GM19351 (cell line): ENCODE data around the gene SLC35B2.

ENCODE experiments used
- ATAC-seq: cut with Tn5 transposase; IDR thresholded peaks from one replicate; pipeline ENCODE4 v1.9.1; 2021; ENCODE audit warnings: mild to moderate bottlenecking, moderate library complexity; ENCODE audit not compliant: unreplicated experiment

Gene SLC35B2

GRCh38 chr6:44286285-44286565 is 28.9 kb upstream of the SLC35B2 start:
- ATAC-seq: no peak

GRCh38 chr6:44285552-44286284 is 28.4 kb upstream of the SLC35B2 start:
- ATAC-seq: no peak

DNA sequence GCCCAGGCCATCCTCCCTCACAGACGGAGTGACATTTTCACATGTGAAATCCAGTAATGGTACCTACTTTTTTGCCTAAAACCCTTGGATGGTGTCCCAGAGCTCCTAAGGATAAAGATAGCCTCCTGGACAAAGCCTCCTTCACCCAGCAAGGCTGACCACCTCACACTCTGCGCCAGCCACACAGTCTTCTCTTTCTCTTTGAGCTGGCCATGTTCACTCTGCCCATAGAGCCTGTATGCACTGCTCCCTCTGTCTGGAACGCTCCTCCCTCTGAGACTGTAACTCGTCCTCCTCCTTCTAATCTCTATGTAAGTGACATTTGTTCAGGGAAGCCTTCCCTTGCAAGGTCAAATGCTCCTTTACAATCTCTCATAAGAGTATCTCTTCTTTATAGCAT is 27.5 kb upstream of the SLC35B2 start:
- ATAC-seq: no peak

- ATAC-seq: no peak
Measured at GRCh38 chr6:44284121-44284520, 26.8 kb upstream of the SLC35B2 start.

DNA sequence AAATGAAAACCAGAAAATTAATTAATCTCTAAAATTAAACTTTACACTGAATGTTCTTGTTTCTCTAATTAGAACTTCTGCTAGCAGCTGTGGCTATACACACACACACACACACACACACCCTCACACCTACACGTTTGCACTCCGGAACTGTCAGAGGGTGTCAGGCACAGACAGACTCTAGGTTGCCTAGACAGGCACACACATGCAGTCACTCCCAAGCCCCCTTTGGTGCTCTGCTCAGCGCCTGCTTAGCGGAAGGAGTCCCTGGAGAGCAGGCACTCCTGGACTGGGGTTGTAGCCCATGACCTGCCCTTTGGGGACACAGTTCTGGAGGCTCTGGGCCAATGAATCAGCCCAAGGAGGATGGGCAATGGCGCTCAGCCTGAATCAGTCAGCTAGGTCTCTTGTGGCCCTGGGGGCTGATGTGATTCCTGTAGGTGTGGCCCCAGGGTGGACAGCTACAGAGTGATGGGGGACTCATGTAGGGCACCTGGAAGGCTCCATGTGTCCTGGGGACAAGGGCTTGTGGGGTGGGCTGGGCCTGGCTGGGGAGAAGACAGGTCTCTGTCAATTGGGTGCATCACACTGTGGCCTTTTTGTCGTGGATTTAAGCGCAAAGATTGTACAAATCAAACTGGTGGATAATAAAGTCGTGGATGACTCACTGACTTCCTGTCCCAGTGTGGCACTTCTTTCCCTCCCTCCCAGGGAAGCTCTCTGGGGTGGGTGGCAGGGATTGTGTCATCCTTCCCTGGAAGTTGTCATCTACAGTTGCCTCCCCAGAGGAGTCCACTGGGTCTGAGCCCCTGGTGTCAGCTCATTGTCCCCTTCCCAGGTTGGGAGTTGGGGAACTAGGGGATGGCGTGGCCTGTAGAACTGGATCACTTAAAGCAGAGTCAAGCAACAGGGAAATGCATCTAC is 21.7 kb upstream of the SLC35B2 start:
- ATAC-seq: no peak

DNA sequence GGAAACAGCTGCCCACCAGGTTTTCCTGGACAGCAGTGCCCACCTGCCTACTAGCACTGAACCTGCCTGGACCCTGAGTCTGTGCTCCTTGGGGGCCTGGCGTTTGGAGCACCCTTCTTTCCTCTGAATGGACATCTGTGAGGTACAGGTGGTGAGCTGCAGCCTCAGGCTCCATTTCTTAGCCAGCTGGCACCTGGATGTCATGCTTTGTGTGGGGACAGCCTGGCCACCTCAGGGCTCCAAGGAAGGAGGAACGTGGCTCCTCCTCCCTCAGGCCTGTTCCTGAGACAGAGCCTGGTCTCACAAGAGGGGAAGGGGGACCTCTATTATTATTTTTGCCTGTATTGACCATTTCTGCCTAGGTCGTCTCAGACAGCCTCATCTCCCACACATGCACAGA is 21.0 kb upstream of the SLC35B2 start:
- no peak for ATAC-seq

- no peak for ATAC-seq
Measured at GRCh38 chr6:44277763-44278162, 20.4 kb upstream of the SLC35B2 start.

DNA sequence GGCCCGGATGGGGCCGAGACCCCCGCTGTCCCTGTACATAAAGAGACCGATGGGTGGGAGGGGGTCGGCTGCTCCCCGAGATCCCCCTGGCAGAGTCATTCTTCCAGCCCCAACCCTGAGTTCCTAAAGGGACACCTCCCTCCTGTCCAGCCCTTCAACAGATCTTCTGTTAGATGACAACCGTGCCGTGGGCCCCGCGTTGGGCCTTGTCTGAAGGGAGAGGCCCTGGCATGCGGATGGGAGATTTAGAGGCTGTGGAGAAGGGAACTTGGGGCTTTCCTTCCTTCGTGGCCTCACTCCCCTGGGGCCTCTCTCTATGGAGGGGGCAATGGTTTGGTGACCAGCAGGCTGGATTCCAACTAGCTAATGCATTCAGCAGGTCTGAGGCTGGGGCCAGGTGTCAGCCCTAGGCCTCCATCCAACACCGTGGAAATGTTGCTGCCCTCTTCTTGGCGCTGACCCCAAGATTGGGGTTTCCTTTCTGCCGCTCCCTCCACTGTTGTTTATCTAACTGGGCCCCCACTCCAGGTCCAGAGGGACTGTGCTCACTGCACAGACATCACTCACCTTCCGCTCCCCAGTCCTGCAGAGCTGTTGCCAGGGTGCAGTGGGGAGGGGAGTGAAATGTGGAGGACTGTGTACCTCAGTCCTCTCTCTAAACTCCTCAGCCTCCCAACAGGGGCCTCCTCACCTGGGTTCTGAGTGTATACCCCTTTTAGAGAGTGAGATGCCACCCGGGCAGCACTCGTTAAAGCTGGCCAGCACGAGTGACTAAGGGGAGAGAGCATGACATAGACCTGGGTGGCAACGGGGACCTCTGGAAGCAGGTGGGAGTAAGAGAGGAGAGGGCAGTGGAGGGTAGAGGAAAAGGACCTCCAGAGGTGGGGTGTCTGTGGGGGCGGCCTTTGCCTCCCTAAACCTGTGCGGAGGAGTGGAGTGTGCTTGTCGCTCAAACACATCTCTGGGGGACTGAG is 19.6 kb upstream of the SLC35B2 start:
- ATAC-seq: no peak

- ATAC-seq: no peak
Measured at GRCh38 chr6:44275749-44276648, 18.7 kb upstream of the SLC35B2 start.

DNA sequence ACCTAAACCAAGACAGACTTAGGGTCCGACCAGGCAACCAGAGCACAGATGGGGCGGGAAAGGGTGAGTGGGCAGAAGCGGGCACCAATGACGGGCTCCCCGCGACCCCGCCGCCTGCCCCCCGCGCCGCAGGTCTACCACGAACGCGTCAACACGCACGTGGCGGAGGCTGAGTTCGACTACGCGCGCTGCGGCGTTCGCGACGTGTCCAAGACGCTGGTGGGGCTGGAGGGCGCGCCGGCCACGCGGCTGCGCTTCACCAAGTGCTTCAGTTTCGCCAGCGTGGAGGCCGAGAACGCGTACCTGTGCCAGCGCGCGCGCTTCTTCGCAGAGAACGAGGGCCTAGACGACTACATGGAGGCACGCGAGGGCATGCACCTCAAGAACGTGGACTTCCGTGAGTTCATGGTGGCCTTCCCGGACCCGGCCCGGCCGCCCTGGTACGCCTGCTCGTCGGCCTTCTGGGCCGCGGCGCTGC is 18.0 kb upstream of the SLC35B2 start:
- ATAC-seq: no peak

DNA sequence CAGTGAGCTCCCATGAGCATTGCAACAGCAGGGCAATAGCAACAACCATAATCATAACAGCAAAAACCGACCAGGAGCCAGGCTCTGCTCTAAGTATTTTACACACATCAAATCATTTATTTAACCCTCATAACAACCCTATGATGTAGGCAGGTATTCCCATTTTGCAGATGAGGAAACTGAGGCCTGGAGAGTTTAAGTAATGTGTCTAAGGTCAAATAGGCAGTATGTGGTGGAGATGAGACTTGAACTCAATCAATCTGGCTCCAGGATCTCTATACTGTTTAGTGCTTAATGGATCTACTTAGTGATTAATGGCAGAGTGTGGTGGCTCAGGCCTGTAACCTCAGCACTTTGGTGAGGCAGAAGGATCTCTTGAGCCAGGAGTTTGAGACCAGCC is 16.3 kb upstream of the SLC35B2 start:
- no peak for ATAC-seq

- ATAC-seq: no peak
Measured at GRCh38 chr6:44272999-44273566, 15.8 kb upstream of the SLC35B2 start.

DNA sequence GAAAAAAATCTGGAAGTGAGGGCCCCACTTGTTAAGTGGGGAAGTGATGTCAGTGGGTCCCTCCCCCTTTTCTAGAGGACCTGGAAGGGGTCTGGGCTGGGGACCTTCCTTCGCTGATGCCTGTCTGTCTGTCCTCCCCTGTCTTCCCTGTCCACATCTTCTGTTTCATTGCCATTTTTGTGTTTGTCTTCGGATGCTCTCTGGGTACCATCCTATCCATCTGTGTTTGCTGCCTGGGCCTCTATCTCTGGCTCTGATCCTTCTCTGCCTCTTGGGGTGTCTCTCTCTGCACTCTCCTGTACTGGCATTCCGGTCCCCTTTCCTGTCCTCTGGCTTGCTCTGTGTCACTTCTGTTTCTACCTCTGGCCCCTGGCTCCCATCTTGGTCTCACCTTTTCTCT is 15.2 kb upstream of the SLC35B2 start:
- ATAC-seq: no peak

GRCh38 chr6:44271914-44272313 is 14.6 kb upstream of the SLC35B2 start:
- no peak for ATAC-seq

GRCh38 chr6:44271406-44271723 is 14.0 kb upstream of the SLC35B2 start:
- no peak for ATAC-seq

DNA sequence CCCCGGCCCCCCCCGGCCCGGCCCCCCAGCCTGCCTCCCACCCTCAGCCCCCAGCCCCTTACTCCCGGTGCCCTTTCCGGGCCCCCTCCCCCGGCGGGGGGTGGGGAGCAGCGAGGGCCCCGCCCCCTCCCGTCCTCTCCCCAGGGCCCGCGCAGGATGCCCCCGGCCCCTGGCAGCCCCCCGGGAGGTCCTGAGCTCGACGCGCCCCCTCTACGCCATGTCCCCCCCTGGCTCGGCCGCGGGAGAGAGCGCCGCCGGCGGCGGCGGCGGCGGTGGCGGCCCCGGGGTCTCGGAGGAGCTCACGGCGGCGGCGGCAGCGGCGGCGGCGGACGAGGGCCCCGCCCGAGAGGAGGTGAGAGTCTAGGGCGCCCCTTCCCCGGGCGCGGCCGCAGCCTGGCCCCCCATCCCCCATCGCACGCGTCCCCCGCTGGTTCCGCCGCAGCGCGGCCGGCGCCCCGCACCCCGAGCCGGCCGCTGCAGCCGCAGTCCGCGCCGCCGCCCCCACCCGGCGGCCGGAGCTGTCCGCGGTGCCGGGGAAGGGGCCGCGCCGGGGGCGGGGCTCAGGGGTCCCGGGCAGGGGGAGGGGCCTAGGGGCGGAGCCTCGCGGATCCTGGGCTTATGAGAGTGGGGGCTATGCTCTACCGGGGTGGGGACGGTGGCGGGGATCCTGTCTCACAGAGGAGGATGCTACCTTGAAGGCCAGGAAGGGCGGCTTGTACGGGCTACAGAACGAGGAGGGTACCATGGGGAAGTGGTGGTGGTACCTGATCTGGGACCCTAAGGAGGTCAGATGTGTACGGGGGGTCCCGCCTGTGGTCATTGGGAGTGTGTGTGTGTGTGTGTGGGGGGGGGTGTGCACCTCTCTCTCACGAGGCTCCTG is 13.4 kb upstream of the SLC35B2 start:
- no peak for ATAC-seq

DNA sequence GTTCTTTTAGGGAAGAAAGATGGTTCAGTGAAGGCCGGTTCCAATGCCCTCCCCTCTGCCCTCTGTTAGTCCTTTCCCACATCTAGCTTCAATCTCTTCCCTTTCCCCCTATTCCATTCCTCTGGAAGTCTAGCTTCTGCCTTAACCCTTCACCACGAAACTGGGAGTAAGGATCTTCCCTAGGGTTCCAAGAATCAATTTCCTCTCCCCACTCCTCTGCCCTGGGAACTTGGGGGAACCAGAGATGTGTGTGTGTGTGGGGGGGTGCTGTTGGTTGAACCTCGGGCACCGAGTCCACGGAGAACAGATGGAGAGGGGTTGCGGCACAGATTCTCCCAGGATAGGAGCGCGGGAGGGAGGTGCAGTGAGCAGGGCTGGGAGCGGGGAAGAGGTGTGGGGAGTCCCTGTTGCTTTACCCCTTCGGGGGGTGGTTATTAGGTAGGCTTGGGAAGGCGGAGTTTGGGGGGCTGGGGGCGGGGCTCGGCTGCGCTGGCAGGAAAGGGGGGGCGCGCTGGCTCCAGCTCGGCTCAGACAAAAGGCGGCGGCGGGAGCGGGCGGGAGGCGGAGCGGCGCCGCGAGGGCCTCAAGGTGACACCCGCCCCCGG is 12.7 kb upstream of the SLC35B2 start, which contains the start of gene TMEM151B:
Gene TMEM151B (plus strand): TSS at position 530 of the 605 bp plus-strand sequence. CDS start 293 bp downstream, outside the sequence.
- ATAC-seq: no peak

DNA sequence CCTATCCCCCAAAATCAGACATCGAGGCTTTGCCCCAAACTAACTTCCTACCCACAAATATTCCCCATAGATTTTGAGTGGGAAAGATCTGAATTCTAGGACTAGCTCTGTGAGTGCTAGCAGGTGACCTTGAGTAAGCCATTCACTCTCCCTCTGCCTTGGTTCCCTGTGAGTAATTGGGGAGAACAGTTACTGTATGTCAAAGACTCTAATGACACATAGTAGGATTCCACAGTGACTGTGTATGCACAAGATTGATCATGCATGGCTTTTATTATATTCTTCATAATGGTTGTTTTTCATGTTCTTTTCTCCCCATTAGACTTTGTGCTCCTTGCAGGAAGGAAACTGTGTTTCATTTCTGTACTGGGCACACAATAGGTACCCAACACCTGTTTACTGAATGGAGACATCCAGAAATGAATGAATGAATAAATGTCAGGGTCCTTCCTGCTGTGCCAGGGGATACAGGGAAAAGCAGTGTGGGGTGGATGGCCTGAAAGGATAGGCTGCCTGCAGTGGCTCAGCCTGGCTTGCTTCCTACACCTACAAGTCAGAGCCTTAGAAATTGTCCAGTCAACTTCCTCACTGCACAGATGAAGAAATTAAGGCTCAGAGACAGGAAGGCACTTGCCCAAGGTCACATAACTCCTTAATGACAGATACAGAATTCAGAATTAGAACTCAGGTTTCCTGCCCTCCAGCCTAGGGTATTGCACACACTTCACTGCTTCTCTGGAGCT is 12.0 kb upstream of the SLC35B2 start:
- no peak for ATAC-seq
